Large intestine (tissue), 3 donors: ENCODE measurements around the gene CDK2AP2. TPM values are rescaled to one million over a fixed set of nuclear protein-coding genes. Genes with fewer than 3 reads are reported as not detected.

Source experiments
- DNase-seq, 2 donors: peaks; one replicate each; pipeline versions ENCODE4 v3.0.0 to v3.0.0-alpha.2; 2013
- H3K27ac ChIP-seq: one replicate; pipeline ENCODE4 v1.5.1; 2013; ENCODE audit warnings: low read length
- H3K27me3 ChIP-seq: 2 replicates; pipeline ENCODE4 v1.6.1; 2013; ENCODE audit warnings: low read length; ENCODE audit not compliant: control insufficient read depth, insufficient read depth
- H3K36me3 ChIP-seq: 2 replicates; pipeline ENCODE4 v1.6.1; 2013; ENCODE audit warnings: low read length; ENCODE audit not compliant: control insufficient read depth, insufficient read depth
- H3K4me1 ChIP-seq: one replicate; pipeline ENCODE4 v1.6.1; 2013; ENCODE audit warnings: low read length; ENCODE audit not compliant: control insufficient read depth, insufficient read depth
- H3K4me3 ChIP-seq: one replicate; pipeline ENCODE4 v1.5.1; 2013; ENCODE audit warnings: low read length
- H3K9me3 ChIP-seq: one replicate; pipeline ENCODE4 v1.6.1; 2013; ENCODE audit warnings: mild to moderate bottlenecking, low read depth, low read length, moderate library complexity; ENCODE audit not compliant: control insufficient read depth
- WGBS: methylation state at CpG from one replicate; pipeline ENCODE4 v1.1.5; 2013; ENCODE audit warnings: low lambda C conversion rate; ENCODE audit not compliant: insufficient coverage; 5-methylcytosine and 5-hydroxymethylcytosine counted together
- polyA plus RNA-seq: library from polyadenylated mRNA; unstranded; fragments of 120-200 nt; gene quantifications from one replicate; pipeline ENCODE4 v1.2.1, GENCODE V29; 2013

CDK2AP2 gene
- polyA plus RNA-seq, 1 donor, result 105 TPM

DNA sequence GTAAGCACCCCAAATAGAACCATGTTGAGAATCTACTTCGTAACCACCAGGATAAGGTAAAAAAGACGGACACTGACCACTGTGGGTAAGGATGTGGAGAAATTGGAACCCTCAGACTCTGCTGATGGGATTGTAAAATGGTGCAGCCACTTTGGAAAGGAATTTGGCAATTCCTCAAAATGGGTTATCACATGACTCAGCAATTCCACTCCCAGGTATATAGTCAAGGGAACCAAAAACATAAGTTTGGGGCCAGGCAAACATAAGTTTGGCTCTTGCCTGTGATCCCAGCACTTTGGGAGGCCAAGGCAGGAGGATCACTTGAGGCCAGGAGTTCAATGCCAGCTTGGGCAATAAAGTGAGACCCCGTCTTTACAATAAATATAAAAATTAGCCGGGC is 20.4 kb upstream of the CDK2AP2 start:
- Histone ChIP-seq H3K27ac (no peak overlapping the region), H3K4me3 (no peak overlapping the region), H3K27me3 (no peaks in the 10 kb centered on the region), H3K4me1 (peaks cover 14% of the 10 kb centered on the region), H3K9me3 (peaks cover under 1% of the 10 kb centered on the region), H3K36me3 (no peaks in the 10 kb centered on the region)
- no CpG with 5 or more reads among the region's 4 CpGs for WGBS
- DNase-seq, result no peak

DNA sequence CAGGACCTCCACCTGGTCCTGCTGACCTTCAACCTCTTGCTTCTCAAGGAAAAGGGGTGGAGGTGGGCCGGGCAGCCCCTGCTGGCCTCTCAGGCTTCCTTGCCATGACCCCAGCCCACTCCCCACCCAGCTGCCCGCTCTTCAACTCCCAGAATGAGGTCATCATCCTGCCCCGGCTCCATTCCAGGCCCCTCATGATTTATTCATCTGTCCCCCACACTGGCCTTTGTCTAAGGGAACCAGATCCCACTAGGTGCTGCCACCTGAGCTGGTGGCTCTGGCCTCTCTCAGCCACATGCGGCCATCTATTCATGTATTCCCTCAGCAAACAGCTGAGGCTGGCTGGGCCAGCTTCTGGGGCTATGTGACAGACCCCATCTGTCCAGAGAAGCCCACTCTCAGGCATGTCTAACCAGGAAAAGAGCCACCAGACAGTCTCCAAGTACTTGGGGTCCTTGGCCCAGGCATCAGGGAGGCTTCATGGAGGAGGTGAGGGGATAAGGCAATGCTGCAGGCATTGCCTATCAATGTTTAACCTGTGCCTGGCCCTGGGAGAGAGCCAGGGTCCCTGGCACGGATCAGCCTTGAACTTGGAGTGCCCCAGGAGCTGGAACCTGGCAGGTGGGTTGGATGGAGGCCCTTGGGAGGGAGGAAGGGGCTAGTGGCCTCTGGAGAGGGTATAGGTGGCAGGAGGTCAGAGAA is 17.5 kb upstream of the CDK2AP2 start:
- no peaks in the 10 kb centered on the region for H3K27me3 ChIP-seq
- no peaks in the 10 kb centered on the region for H3K36me3 ChIP-seq
- H3K9me3 ChIP-seq, result no peaks in the 10 kb centered on the region
- peaks cover 13% of the 10 kb centered on the region for H3K4me1 ChIP-seq
- peak overlapping the region; percentile 49 for H3K27ac ChIP-seq
- H3K4me3 ChIP-seq, result no peak overlapping the region
- WGBS, result no CpG with 5 or more reads among the region's 5 CpGs
- DNase-seq, result no peak

DNA sequence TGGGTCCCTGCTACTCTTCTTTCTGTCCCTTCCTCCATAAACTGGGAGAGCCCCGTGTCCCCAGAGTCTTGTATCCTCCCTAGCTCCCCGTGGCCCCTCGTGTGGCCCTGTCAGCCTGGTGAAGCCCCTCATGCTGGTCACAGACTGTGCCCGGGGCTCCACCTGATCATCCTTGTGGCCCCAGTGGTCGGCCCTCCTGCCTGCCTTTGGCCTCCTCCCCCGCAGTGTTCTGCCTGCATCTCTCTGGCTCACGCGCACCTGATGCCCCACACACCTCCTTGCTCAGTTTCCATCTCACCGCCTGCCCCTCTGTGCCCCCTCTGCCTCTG is 16.5 kb upstream of the CDK2AP2 start:
- Histone ChIP-seq H3K36me3 (no peaks in the 10 kb centered on the region), H3K9me3 (peaks cover 4% of the 10 kb centered on the region), H3K27me3 (no peaks in the 10 kb centered on the region), H3K27ac (no peak overlapping the region), H3K4me1 (peaks cover 13% of the 10 kb centered on the region), H3K4me3 (no peak overlapping the region)
- no peak for DNase-seq
- WGBS, result no CpG with 5 or more reads among the region's 9 CpGs

DNA sequence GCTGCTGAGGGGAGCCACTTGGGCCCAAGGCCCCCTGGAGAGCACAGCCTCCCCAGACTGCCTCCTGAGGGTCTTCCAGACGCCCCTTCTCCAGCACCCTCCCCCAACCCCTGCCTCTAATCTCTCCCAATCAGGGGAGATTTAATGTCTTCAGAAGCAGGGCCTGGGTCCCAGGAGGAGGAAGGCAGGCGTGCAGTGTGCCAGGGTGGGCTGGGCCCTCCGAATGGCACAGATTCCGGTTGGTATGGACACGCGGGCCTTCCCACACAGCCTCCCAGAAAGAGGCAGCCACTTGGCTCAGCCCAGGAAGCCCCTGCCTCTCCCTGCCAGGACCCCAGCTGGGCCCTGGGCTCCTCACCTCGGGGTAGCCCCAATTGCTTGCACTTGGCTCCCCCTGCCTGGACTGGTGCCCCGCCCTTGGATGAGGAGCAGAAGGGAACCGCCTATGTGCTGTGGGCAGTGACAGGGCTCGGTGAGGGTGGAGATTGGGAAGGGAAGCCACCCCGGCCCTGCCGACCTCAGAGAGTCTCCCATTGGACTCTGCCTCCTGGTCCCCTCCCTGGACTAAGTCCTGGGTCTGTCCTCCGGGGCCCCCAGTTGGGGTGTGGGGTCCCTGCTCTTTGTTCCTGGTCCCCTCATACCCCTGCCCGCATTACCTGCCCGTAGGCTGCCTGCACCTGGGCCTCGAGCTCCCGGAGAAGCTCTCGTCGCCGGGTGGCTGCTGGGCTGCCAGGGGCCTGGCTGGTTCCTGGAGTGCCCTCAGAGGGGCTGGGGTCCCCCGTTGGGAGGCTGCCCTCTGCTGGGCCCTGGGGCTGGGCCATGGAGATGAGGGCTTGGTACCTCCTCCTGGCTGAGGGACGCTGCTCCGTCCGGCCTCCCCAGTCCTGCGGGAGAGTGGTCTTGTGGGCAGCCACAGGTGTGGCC is 15.9 kb upstream of the CDK2AP2 start:
- peak in 1 of 2 donors; percentile 40 for DNase-seq
- peaks cover 13% of the 10 kb centered on the region for H3K4me1 ChIP-seq
- H3K9me3 ChIP-seq, result peaks cover 4% of the 10 kb centered on the region
- H3K27me3 ChIP-seq, result no peaks in the 10 kb centered on the region
- H3K27ac ChIP-seq, result no peak overlapping the region
- no CpG with 5 or more reads among the region's 25 CpGs for WGBS
- H3K36me3 ChIP-seq, result no peaks in the 10 kb centered on the region
- no peak overlapping the region for H3K4me3 ChIP-seq

DNA sequence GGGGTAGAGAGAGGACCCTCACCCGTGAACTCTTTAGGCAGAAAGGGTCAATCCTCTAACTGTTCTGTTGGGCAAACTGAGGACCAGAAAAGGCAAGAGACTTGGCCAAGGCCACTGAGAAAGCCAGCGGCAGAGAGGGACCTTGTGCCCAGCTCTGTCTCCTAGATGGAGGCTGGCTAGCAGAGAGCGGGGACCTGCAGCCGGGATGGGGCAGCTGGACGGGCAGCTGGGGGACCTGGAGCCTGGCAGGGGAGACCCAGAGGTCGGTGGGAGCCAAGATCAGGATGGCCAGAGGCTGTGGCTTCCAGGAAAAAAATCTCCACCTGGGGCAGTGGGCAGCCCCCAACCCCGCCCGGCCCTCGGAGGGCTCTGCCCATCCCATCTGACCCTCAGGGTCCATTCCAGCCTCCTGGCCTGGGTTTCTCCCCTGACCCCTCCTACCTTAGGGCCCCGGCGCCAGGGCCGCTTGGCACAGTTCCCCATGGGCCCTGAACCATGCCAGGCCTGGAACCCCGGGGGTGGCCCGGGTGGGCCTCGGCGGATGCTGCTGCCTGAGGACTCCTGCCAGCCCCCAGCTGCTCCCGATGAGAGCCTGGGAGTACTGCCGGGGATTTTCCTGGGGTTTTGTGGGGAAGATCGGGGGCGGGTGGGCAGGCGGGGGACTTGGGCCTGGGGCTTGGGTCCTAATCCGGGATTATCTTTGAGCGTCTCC is 15.0 kb upstream of the CDK2AP2 start, which contains the start of gene CABP2:
Gene CABP2 (minus strand): TSS at position 603 of the 712 bp plus-strand sequence. CDS start 120 bp downstream, at position 483.
- Histone ChIP-seq H3K4me3 (no peak within 1 kb of the TSS), H3K4me1 (peaks cover 13% of the 10 kb centered on the region), H3K27me3 (no peaks in the 10 kb centered on the region), H3K9me3 (peaks cover 4% of the 10 kb centered on the region), H3K27ac (no peak within 1 kb of the TSS), H3K36me3 (no peaks in the 10 kb centered on the region)
- no peak for DNase-seq
- whole genome bisulfite sequencing, result no CpG with 5 or more reads among the region's 23 CpGs

DNA sequence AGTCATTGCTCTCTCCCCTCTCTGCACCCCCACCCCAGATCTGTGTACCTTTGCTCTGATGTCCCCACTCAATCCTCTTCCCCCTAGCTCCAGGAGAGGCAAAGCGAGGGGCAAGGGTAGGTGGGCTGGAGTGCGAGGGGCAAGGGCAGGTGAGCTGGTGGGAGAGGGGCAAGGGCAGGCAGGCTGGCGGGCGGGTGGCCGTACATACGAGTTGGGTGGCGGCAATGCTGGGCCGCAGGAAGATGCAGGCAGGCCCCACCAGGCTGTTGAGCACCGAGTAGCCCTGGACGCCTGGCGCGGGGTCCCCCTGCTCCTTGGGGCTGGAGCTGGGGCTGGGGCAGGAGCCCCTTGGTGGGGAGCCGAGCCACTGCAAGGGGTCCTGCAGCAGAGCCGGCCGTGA is 14.4 kb upstream of the CDK2AP2 start:
- 100% methylated on average over 1 of the region's 15 CpGs for whole genome bisulfite sequencing
- Histone ChIP-seq H3K4me1 (peaks cover 13% of the 10 kb centered on the region), H3K9me3 (peaks cover 4% of the 10 kb centered on the region), H3K36me3 (no peaks in the 10 kb centered on the region), H3K27me3 (no peaks in the 10 kb centered on the region), H3K4me3 (no peak overlapping the region), H3K27ac (no peak overlapping the region)
- no peak for DNase-seq

DNA sequence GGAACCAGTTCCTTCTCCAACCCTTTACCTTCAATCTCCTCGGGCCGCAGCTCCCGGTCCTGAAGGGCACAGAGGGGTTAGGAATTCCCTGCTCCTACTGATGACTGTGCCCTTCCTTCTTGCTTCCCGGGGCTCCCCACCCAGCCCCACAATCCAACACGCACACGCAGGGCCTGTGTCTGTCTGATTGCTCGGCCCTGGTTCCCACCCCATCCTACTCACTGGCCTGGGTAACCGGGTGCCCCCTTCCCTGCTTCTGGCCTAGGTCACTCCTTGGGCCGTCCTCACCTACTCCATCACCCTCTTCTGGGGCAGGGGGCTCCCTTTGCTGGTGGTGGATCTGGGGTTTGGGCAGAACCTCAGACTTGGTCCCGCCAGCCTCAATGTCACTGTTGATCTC is 14.0 kb upstream of the CDK2AP2 start:
- no CpG with 5 or more reads among the region's 10 CpGs for WGBS
- DNase-seq, result no peak
- Histone ChIP-seq H3K4me3 (no peak overlapping the region), H3K4me1 (peaks cover 13% of the 10 kb centered on the region), H3K9me3 (peaks cover 4% of the 10 kb centered on the region), H3K27me3 (no peaks in the 10 kb centered on the region), H3K36me3 (no peaks in the 10 kb centered on the region), H3K27ac (no peak overlapping the region)

DNA sequence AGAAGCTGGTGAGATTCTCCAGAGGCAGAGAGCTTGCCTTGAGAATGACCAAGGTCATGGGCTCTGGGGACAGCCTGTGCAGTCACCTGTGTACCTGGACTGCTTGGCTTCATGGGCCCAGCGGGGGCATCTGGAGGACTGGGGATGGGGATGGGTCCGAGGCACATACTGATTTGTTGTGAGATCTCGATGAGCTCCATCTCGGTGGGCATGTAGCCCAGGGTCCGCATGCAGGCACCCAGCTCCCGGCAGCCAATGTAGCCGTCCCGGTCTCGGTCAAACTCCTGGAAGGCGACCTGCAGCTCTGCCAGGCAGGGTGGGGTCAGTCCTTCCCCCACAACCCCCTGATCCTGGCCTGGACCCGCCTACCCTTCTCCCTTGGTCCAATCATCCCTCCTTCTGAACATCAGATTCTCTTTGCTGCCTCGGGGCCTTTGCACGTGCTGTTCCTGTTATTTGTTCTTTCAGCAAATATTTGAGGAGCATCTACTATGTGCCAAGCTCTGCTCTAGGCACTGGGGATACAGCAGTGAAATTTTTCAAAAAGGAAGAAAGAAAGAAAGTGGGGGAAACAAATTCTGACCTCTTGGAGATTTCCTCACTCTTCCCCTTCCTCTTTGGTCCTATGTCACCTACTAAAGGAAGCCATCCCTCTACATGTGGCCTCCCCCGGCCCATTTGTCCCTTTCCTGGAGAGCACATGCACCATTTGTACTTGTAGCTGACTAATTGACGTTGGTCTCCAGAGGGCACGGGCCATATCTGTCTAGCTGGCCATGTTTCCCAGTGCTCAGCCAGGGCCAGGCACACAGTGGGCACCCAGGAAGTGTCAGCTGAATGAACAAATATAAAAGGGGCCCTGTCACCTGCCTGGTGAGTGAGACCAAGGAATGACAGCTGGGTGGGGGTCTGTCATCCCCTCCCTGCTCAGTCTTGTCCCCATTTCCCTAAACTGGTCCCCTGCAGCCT is 13.2 kb upstream of the CDK2AP2 start:
- Histone ChIP-seq H3K36me3 (no peaks in the 10 kb centered on the region), H3K9me3 (peaks cover 4% of the 10 kb centered on the region), H3K27ac (no peak overlapping the region), H3K4me3 (no peak overlapping the region), H3K27me3 (no peaks in the 10 kb centered on the region), H3K4me1 (peaks cover 13% of the 10 kb centered on the region)
- WGBS, result no CpG with 5 or more reads among the region's 16 CpGs
- no peak for DNase-seq

DNA sequence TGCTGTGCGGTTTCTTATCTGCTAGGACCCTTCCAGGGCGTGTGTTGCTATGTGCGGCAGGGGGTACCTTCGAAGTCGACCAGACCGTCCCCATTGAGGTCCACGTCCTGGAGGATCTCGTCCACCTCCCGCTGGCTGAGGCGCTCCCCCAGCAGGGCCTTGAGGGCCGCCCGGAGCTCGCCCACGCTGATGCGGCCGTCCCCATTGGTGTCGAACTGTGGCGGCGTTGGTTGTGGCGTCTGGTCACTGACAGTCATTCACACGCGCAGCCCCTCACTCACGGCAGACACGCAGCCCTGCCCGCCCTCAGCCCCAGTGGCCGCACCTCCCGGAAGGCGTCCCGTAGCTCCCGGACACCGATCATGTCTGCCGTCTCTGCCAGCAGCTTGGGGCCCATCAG is 11.8 kb upstream of the CDK2AP2 start:
- H3K27me3 ChIP-seq, result no peaks in the 10 kb centered on the region
- DNase-seq, result no peak
- H3K9me3 ChIP-seq, result peaks cover 4% of the 10 kb centered on the region
- H3K36me3 ChIP-seq, result no peaks in the 10 kb centered on the region
- 100% methylated on average over 1 of the region's 32 CpGs for WGBS
- peaks cover 5% of the 10 kb centered on the region for H3K4me1 ChIP-seq
- H3K27ac ChIP-seq, result no peak overlapping the region
- no peak overlapping the region for H3K4me3 ChIP-seq
